ENCODE data around the gene APOF. TPM values are rescaled to one million over a fixed set of nuclear protein-coding genes. Genes with fewer than 3 reads are reported as not detected.

APOF gene
- total RNA-seq, 2 donors from 2014 or later, result not detected

DNA sequence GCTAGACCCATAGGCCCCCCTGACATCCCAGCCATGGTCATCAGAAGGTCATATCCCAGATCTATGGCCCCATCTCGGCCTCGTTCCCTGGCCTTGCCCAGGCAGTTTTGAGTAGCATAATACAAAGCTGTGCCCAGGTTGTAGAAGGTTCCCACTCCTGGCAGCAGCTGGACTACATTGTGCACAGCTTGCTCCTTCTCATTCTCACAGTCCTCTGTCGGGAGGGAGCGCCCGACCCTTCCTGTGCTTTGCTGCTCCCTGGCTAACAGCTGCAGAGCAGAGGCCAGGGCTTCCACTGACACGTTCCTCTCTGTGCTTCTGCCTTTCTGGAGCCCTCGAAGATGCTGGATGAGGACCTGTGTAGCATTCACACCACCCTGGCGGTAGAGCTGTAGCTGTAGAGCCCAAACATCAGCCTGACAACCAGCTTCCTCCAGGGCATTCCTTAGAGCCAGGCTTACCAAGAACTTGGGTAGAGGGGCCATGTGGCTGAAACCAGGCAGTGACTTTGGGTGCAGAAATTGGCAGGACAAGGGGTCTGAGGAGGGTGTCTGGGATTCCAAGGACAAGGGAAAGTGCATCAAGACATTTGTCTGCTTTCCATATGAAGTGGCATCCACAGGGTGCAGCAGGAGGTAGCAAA is 1.0 kb downstream of the APOF start:
- H3K9me3 ChIP-seq, result no peaks in the 10 kb centered on the region
- no peak overlapping the region for H3K4me3 ChIP-seq
- intact Hi-C loops (cut with DNase I), result no loop called here
- H3K27ac ChIP-seq, result no peak overlapping the region
- WGBS, 2 donors, result 78 to 91% methylated on average over 6 to 8 of the region's 8 CpGs
- H3K27me3 ChIP-seq, result no peaks in the 10 kb centered on the region
- ATAC-seq, result no peak
- no peaks in the 10 kb centered on the region for H3K36me3 ChIP-seq (replicated peaks in 1 of 2; ENCODE audit: insufficient read depth in 1 of 2, low read depth in 2 of 2)
- DNase-seq, result no peak
- peaks cover 22% of the 10 kb centered on the region for H3K4me1 ChIP-seq
- TF ChIP-seq POLR2A (IDR thresholded peaks at IDR 0.05), result no peak
- TF ChIP-seq, protein P1, sequence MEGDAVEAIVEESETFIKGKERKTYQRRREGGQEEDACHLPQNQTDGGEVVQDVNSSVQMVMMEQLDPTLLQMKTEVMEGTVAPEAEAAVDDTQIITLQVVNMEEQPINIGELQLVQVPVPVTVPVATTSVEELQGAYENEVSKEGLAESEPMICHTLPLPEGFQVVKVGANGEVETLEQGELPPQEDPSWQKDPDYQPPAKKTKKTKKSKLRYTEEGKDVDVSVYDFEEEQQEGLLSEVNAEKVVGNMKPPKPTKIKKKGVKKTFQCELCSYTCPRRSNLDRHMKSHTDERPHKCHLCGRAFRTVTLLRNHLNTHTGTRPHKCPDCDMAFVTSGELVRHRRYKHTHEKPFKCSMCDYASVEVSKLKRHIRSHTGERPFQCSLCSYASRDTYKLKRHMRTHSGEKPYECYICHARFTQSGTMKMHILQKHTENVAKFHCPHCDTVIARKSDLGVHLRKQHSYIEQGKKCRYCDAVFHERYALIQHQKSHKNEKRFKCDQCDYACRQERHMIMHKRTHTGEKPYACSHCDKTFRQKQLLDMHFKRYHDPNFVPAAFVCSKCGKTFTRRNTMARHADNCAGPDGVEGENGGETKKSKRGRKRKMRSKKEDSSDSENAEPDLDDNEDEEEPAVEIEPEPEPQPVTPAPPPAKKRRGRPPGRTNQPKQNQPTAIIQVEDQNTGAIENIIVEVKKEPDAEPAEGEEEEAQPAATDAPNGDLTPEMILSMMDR (IDR thresholded peaks at IDR 0.05), result no peak

DNA sequence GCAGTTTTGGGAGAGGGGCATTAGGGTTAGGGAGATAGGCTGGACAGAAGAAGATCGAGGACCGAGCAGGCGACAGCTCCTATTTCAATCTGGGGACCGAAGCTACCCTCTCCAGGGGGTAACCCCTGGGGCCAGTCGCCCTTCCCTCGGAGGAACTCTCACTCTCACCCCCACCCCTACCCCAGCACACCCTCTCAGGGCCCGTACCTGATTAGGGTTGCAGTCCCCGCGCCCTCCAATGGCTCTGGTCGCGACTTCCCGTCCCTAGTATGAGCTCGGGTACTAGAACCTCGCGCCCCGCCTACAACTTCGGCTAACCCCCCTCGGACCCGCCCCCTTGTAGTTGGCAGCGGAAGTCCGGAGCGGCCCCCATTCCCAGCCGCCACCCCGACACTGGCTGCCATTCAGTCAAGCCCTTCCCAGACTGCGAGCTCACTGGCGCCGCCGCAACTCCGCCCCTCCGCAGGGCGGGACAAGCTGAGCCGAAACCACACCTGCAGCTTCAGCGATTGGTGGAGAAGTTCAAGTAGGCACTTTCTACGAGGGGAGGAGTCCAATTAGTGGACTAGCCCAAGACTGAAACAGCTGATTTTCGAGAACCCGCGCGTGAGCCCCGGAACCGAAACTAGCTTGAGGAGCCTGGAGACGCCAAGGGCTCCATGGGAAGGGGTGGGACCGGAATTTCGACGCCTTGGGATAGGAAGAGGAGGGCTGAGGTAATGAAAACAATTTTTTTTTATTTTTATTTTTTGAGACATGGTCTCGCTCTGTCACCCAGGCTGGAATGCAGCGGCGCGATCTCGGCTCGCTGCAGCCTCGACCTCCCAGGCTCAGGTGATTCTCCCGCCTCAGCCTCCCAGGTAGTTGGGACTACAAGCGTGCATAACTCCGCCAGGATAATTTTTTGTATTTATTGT is 2.5 kb downstream of the APOF start, which contains the start of gene STAT2:
STAT2 (minus strand) TSS at position 257 of the 917 bp plus-strand sequence. CDS start 3,536 bp downstream, outside the sequence.
- intact Hi-C loops (cut with DNase I), result no loop called here
- TF ChIP-seq, protein P1 (IDR thresholded peaks at IDR 0.05), result peak in 1 of 7 experiments; percentile 3
- peak; percentile 59 to 90 (median 90) for TF ChIP-seq POLR2A (IDR thresholded peaks at IDR 0.05)
- Histone ChIP-seq H3K4me3 (peak within 1 kb of the TSS; percentile 29 to 72), H3K9me3 (no peaks in the 10 kb centered on the region), H3K27me3 (no peaks in the 10 kb centered on the region), H3K4me1 (peaks cover 22% of the 10 kb centered on the region), H3K36me3 (replicated peaks in 1 of 2; ENCODE audit: insufficient read depth in 1 of 2, low read depth in 2 of 2) (peaks cover 0 to 10% of the 10 kb centered on the region in 2 donors), H3K27ac (peak within 1 kb of the TSS; percentile 87 to 97 (median 92))
- peak; percentile 97 for ATAC-seq
- DNase-seq, result peak; percentile 98 to 100 (median 98)
- 0 to 1% methylated on average over 31 to 53 of the region's 54 CpGs for WGBS, 2 donors

DNA sequence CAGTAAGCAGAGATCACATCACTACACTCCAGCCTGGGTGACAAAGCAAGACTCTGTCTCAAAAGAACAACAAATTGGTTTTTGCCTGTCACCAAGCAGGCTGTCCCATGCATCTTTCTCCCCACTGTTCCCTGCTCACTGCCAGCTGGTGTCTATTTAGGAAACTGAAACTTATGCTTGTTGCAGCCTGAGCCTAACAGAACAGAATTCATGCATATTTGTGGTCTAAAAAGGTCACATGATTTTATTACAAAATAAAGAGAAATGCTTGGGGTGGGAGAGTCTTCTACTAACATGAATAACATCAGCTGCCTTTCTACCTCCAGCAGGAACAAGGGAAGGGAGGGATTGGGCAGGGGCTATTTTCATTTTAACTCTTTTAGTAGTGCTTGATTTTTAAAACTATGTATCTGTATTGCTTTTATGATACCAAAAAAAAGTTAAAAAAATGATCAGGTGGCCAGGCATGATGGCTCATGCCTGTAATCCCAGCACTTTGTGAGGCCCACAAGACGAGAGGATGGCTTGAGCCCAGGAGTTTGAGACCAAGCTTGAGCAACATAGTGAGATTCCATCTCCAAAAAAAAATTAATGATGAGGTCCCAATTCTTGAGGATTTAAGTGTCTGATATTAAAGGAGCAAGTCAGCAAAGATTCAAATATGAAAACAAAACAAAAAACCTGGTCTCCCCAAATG is 3.7 kb downstream of the APOF start:
- no peaks in the 10 kb centered on the region for H3K9me3 ChIP-seq
- H3K4me1 ChIP-seq, result peaks cover 22% of the 10 kb centered on the region
- ATAC-seq (no peak), DNase-seq (peak in 1 of 4 donors; percentile 34)
- H3K27me3 ChIP-seq, result no peaks in the 10 kb centered on the region
- intact Hi-C loops (cut with DNase I), result no loop called here
- 0% methylated on average over 1 of the region's 1 CpG for WGBS, 2 donors
- peaks cover 7 to 21% of the 10 kb centered on the region in 2 donors for H3K36me3 ChIP-seq (replicated peaks in 1 of 2; ENCODE audit: insufficient read depth in 1 of 2, low read depth in 2 of 2)
- H3K27ac ChIP-seq, result peak overlapping the region in 2 of 4 donors; percentile 96 to 97
- peak overlapping the region; percentile 29 to 72 for H3K4me3 ChIP-seq
- TF ChIP-seq, protein P1 (IDR thresholded peaks at IDR 0.05), result no peak
- TF ChIP-seq POLR2A (IDR thresholded peaks at IDR 0.05), result no peak

DNA sequence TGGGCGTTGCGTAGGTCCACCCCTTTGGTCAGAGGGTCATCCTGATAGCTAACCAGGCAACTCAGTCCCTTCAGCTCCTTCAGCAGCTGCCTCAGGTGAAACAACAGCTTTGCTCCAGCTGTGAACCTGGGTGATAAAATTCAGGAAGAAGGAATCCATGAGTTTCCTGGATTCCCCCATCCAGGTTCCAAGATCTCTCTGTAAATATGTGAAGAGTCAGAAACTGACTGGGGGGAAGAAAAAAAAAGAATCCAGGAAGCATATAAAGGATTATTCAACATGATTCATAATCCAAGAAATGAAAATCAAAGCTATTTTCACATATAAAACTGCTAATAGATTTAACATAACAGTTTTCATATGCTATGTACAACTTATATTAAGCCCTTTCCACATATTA is 11.3 kb downstream of the APOF start:
- no peaks in the 10 kb centered on the region for H3K9me3 ChIP-seq

More for the DNA sequence above, 11.3 kb downstream of the APOF start:
- H3K27ac ChIP-seq, result no peak overlapping the region
- 79 to 91% methylated on average over 2 of the region's 2 CpGs for WGBS, 2 donors
- DNase-seq (no peak), ATAC-seq (no peak)
- intact Hi-C loops (cut with DNase I), result no loop called here
- H3K36me3 ChIP-seq (replicated peaks in 1 of 2; ENCODE audit: insufficient read depth in 1 of 2, low read depth in 2 of 2), result peaks cover 48 to 69% of the 10 kb centered on the region in 2 donors
- H3K4me3 ChIP-seq, result no peak overlapping the region
- TF ChIP-seq, protein P1 (IDR thresholded peaks at IDR 0.05), result no peak
- no peak for TF ChIP-seq POLR2A (IDR thresholded peaks at IDR 0.05)
- no peaks in the 10 kb centered on the region for H3K27me3 ChIP-seq
- no peaks in the 10 kb centered on the region for H3K4me1 ChIP-seq

Measured in body of pancreas (tissue), 4 donors.